ENCODE measurements around the gene XPO6. TPM values are rescaled to one million over a fixed set of nuclear protein-coding genes. Genes with fewer than 3 reads are reported as not detected.

The XPO6 gene
- total and polyA plus RNA-seq, 2 of the 13 experiments (the other 11 are each of a cell fraction or from before 2014, with no cell fraction given), result 109 to 129 TPM

DNA sequence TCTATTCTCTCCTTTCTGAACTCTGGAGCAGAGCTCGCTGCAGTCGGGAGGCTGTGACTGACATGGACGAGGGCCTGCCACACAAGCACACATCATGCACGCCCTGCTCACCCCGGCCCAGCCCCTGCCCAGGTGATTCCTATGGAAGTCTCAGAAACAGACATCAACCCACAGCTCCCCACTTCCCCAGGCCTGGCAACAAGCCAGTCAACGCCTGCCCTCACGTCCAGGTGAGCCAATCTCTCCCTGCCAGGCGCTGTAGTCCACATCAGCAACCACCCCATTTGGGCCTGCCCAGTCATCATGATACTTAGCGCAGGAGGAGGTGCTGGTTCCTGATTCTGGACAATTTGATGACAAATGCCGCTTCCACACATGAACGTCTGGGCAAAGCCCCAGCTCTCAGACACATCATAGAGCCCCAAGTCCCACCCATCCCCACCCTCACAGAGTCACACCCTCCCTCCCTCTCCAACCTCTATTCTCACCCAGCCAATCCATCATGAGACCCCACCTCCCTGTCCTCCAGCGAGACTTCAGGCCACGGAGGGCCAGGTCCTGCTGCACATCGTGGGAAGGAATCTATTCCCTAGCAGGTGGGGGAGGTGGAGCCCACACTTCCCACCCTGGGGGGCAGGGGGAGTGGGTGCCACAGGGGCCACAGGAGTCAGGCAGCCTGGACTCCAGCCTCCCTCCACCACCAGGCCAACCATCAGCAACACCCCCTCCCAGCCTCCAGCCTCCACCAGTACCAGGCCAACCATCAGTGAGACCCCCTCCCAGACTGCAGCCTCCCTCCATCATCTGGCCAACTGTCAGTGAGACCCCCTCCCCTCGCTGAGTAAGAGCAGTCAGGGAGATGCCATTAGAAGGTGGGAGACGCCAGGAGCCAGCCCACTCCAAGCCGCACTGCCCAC, 114.5 kb downstream of the XPO6 start:
- FAIRE-seq, result no peak
- Histone ChIP-seq H2AFZ (ENCODE audit: low read length) (no peak overlapping the region), H3K9me3 (ENCODE audit: low read length) (no peaks in the 10 kb centered on the region), H3K4me3 (replicated peaks in 1 of 3; ENCODE audit: insufficient read depth in 1 of 3, low read depth in 2 of 3, low read length in 3 of 3) (no peak overlapping the region), H3K36me3 (replicated peaks in 1 of 2; ENCODE audit: control insufficient read depth in 1 of 2, insufficient read depth in 2 of 2, low read length in 2 of 2) (peaks cover 33 to 52% of the 10 kb centered on the region in 2 experiments), H4K20me1 (ENCODE audit: insufficient read depth, low read length) (no peaks in the 10 kb centered on the region), H3K4me1 (ENCODE audit: insufficient read depth, low read length) (no peaks in the 10 kb centered on the region), H3K9ac (ENCODE audit: insufficient read depth, low read depth, low read length) (no peak overlapping the region), H3K4me2 (ENCODE audit: low read depth, low read length) (no peak overlapping the region), H3K27me3 (ENCODE audit: control insufficient read depth in 1 of 2, insufficient read depth in 2 of 2, low read length in 2 of 2) (no peaks in the 10 kb centered on the region), H3K79me2 (ENCODE audit: insufficient read depth, low read length) (no peaks in the 10 kb centered on the region), H3K27ac (ENCODE audit: extremely low read length, insufficient read depth, low read length) (no peak overlapping the region)
- BruUV-seq (replicated peaks), result no TSS peak
- no peak for TF ChIP-seq ZNF816 (CRISPR knock-in tag; IDR thresholded peaks at IDR 0.05; ENCODE audit: borderline replicate concordance)
- TF ChIP-seq RARA (CRISPR knock-in tag; IDR thresholded peaks at IDR 0.05), result no peak
- no peak for TF ChIP-seq SOX13 (IDR thresholded peaks at IDR 0.05)
- TF ChIP-seq SOX13 (CRISPR knock-in tag; conservative IDR thresholded peaks at IDR 0.05 in 1 of 2, IDR thresholded peaks at IDR 0.05 in 1 of 2), result no peak
- TF ChIP-seq, protein P1, sequence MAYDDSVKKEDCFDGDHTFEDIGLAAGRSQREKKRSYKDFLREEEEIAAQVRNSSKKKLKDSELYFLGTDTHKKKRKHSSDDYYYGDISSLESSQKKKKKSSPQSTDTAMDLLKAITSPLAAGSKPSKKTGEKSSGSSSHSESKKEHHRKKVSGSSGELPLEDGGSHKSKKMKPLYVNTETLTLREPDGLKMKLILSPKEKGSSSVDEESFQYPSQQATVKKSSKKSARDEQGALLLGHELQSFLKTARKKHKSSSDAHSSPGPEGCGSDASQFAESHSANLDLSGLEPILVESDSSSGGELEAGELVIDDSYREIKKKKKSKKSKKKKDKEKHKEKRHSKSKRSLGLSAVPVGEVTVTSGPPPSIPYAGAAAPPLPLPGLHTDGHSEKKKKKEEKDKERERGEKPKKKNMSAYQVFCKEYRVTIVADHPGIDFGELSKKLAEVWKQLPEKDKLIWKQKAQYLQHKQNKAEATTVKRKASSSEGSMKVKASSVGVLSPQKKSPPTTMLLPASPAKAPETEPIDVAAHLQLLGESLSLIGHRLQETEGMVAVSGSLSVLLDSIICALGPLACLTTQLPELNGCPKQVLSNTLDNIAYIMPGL (CRISPR knock-in tag; IDR thresholded peaks at IDR 0.05; ENCODE audit: borderline replicate concordance in 1 of 2, low read depth in 1 of 2), result no peak
- no peak for TF ChIP-seq ZKSCAN8 (CRISPR knock-in tag; IDR thresholded peaks at IDR 0.05; ENCODE audit: borderline replicate concordance)
- no peak for TF ChIP-seq ZNF788 (CRISPR knock-in tag; IDR thresholded peaks at IDR 0.05; ENCODE audit: borderline replicate concordance)
- TF ChIP-seq KDM1A (CRISPR knock-in tag; IDR thresholded peaks at IDR 0.05), result no peak
- no peak for TF ChIP-seq ZNF557 (CRISPR knock-in tag; IDR thresholded peaks at IDR 0.05)
- no peak for ATAC-seq
- in situ Hi-C loops (cut with HindIII; ENCODE audit: extremely low pct_ligation_motif_present, low pct_unique_long_range_greater_than_20kb), result no loop called here
- WGBS (ENCODE audit: low lambda C conversion rate), result 98% methylated on average over 17 of the region's 17 CpGs
- intact Hi-C loops (cut with micrococcal nuclease; ENCODE audit: unreplicated experiment), result no loop called here
- ChIA-PET POLR2A (no interaction called here), CTCF (ENCODE audit: low intra/inter-chr PET ratio, low total read pairs) (no interaction called here)
- DNase-seq (ENCODE audit: low spot score), result no peak
